Activated CD4-positive, alpha-beta T cell treated with anti-CD3 and anti-CD28 coated beads, Interleukin-2, amount 10 ng/mL, durations not matched to agents 24 days and 14 days (primary cell): ENCODE data around the gene PLCH1. TPM values are rescaled to one million over a fixed set of nuclear protein-coding genes. Genes with fewer than 3 reads are reported as not detected.

ENCODE experiments used
- DNase-seq: peaks from one replicate; pipeline ENCODE4 v3.0.0; 2022
- H3K27ac Mint-ChIP-seq: one replicate; pipeline ENCODE4 v1.8.0; 2022; ENCODE audit warnings: mild to moderate bottlenecking, mixed read lengths
- H3K27me3 Mint-ChIP-seq: one replicate; pipeline ENCODE4 v1.8.0; 2022; ENCODE audit warnings: mixed read lengths
- H3K36me3 Mint-ChIP-seq: one replicate; pipeline ENCODE4 v1.8.0; 2022; ENCODE audit warnings: low read depth, mild to moderate bottlenecking, mixed read lengths
- H3K4me1 Mint-ChIP-seq: one replicate; pipeline ENCODE4 v1.8.0; 2021; ENCODE audit warnings: mixed read lengths
- H3K4me3 Mint-ChIP-seq: one replicate; pipeline ENCODE4 v1.8.0; 2022; ENCODE audit warnings: mild to moderate bottlenecking, moderate library complexity, mixed read lengths
- H3K9me3 Mint-ChIP-seq: one replicate; pipeline ENCODE4 v1.8.0; 2021; ENCODE audit warnings: mixed read lengths
- intact Hi-C: fragments of 100-400 bp; cut with micrococcal nuclease; formaldehyde crosslinking; loops from one replicate; pipeline ENCODE4 v1.15.1; 2023
- total RNA-seq: library from RNA; stranded (reverse); gene quantifications from 2 replicates; pipeline ENCODE4 v1.2.3, GENCODE V29; 2022

The PLCH1 gene
- total RNA-seq, 1 donor from 2014 or later, result not detected

- no peaks in the 10 kb centered on the region for H3K4me1 Mint-ChIP-seq
- no peaks in the 10 kb centered on the region for H3K36me3 Mint-ChIP-seq
- peaks cover 4% of the 10 kb centered on the region for H3K9me3 Mint-ChIP-seq
- DNase-seq, result peak; percentile 8
- H3K4me3 Mint-ChIP-seq, result no peak overlapping the region
- intact Hi-C loops, result no loop called here
- no peak overlapping the region for H3K27ac Mint-ChIP-seq
- H3K27me3 Mint-ChIP-seq, result peaks cover 2% of the 10 kb centered on the region
Measured at GRCh38 chr3:155368786-155369185, 376.1 kb downstream of the PLCH1 start.

DNA sequence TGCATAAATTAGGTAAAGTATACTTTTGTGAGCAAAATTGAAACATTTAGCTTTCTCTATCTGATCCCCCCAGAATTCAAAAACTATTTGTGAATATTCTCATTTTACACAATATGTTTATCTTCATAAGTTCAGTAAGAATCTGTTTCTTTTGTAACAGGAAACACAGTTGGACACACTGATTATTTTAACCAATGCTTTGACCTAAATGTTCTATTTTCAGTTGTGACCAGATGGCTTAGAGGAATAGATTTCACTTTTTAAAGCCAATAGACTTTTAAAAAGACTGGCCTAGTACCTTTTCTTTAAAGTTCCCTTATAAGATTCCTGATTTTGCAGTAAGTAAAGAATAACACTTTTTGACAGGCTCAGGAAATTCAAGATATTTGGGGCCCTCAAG lies 377.4 kb downstream of the PLCH1 start:
- no peaks in the 10 kb centered on the region for H3K36me3 Mint-ChIP-seq
- no peak overlapping the region for H3K4me3 Mint-ChIP-seq
- intact Hi-C loops, result no loop called here
- DNase-seq, result no peak
- peaks cover 2% of the 10 kb centered on the region for H3K27me3 Mint-ChIP-seq
- no peak overlapping the region for H3K27ac Mint-ChIP-seq
- no peaks in the 10 kb centered on the region for H3K4me1 Mint-ChIP-seq
- peaks cover 4% of the 10 kb centered on the region for H3K9me3 Mint-ChIP-seq

GRCh38 chr3:155365178-155365783 lies 379.6 kb downstream of the PLCH1 start:
- Mint-ChIP-seq H3K27me3 (peaks cover 2% of the 10 kb centered on the region), H3K4me1 (no peaks in the 10 kb centered on the region), H3K9me3 (peaks cover 4% of the 10 kb centered on the region), H3K4me3 (no peak overlapping the region), H3K27ac (no peak overlapping the region), H3K36me3 (no peaks in the 10 kb centered on the region)
- DNase-seq, result no peak
- intact Hi-C loops, result no loop called here

DNA sequence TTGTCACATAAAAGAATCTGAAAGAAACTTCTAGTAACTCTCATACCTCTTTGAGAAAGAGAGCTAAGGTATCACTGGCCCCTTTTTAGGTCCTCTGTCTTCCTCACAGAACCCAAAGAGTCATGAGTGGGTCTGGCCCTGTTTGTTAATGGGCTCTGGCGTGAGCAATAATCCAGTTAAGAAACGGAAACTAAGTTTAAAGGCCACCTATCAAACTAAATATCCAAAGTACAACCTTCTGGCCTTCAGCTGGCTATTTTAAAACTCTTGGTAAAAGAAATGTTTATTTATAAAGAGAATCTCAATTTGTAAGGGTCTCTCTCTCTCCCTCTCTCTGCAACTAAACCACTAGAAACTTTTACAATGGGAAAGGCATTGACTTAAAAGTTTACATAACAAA lies 380.4 kb downstream of the PLCH1 start:
- no peak overlapping the region for H3K27ac Mint-ChIP-seq

GRCh38 chr3:155363690-155364070 lies 381.2 kb downstream of the PLCH1 start:
- Mint-ChIP-seq H3K4me3 (no peak overlapping the region), H3K9me3 (peaks cover 4% of the 10 kb centered on the region), H3K36me3 (no peaks in the 10 kb centered on the region), H3K27me3 (peaks cover 2% of the 10 kb centered on the region), H3K4me1 (no peaks in the 10 kb centered on the region), H3K27ac (no peak overlapping the region)
- DNase-seq, result no peak
- intact Hi-C loops, result no loop called here

More for the DNA sequence above, 380.4 kb downstream of the PLCH1 start:
- H3K4me3 Mint-ChIP-seq, result no peak overlapping the region
- H3K27me3 Mint-ChIP-seq, result peaks cover 2% of the 10 kb centered on the region
- no peaks in the 10 kb centered on the region for H3K4me1 Mint-ChIP-seq
- H3K9me3 Mint-ChIP-seq, result peaks cover 4% of the 10 kb centered on the region
- H3K36me3 Mint-ChIP-seq, result no peaks in the 10 kb centered on the region
- intact Hi-C loops, result no loop called here
- no peak for DNase-seq

DNA sequence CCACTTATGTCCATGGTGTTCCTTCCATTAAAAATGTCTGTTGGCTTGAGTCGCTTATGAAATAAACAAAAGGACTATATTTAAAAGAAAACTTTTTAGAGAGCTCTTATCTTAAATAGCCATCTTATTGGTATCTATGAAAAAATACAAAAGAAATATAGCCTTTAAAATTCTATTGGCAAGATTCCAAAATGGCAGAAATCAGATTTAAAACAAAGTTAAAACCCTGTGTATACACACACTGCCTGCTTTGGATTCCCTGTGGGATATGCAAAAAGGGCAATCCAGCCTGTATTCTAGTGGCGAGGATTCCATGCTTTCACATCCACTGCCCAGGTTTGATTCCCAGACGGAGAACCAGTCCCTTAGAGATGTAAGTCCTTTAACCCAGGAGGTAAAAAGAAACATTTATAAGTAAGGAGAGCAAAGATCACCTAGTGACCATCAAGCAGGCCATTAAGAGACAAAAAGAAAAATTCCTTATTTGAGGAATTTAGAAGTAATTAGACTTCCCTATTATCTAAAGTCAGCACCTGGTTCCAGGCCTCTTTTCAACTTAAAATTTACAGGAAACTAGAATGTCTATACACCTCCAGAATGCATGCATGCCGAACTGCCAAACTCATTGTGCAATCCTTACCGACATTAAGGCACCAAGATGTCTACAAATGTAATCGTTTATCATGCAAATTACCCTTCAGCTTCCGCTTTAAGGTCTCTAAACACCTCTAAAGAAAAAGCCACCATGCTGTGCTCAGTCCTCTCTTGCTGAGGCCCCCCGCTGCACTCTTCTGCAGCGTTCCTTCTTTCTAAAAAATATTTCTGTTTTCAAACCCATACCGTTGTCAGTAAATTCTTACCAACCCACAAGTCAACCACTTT lies 381.8 kb downstream of the PLCH1 start:
- H3K27me3 Mint-ChIP-seq, result no peaks in the 10 kb centered on the region
- no peak for DNase-seq
- no peaks in the 10 kb centered on the region for H3K4me1 Mint-ChIP-seq
- intact Hi-C loops, result no loop called here
- H3K27ac Mint-ChIP-seq, result no peak overlapping the region
- no peak overlapping the region for H3K4me3 Mint-ChIP-seq
- H3K36me3 Mint-ChIP-seq, result no peaks in the 10 kb centered on the region
- H3K9me3 Mint-ChIP-seq, result peaks cover 4% of the 10 kb centered on the region

DNA sequence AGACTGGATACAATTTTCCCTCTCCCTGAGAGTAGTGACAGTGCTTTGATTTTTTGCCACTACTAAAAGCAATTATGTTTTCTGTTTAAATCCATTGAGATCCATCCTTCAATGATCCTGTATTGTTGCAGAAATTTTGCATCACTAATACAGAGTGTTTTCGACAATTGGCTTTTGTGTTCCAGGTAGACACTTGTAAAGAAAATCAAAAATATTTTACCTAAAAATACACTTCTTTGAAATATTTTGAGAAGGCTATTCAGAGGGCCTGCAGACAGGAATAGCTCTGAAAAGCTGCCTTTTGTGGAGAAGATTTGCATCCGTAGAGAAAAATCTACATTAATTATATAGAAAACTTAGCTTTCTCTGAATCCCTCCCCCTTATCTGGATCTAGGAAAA lies 384.6 kb downstream of the PLCH1 start:
- H3K4me1 Mint-ChIP-seq, result no peaks in the 10 kb centered on the region
- peaks cover 4% of the 10 kb centered on the region for H3K9me3 Mint-ChIP-seq
- H3K27me3 Mint-ChIP-seq, result peaks cover 2% of the 10 kb centered on the region
- no peaks in the 10 kb centered on the region for H3K36me3 Mint-ChIP-seq
- no peak for DNase-seq
- intact Hi-C loops, result no loop called here
- H3K4me3 Mint-ChIP-seq, result no peak overlapping the region
- no peak overlapping the region for H3K27ac Mint-ChIP-seq

- Mint-ChIP-seq H3K36me3 (no peaks in the 10 kb centered on the region), H3K4me3 (no peak overlapping the region), H3K4me1 (no peaks in the 10 kb centered on the region), H3K27me3 (peaks cover 2% of the 10 kb centered on the region), H3K27ac (no peak overlapping the region), H3K9me3 (no peaks in the 10 kb centered on the region)
- DNase-seq, result no peak
- intact Hi-C loops, result no loop called here
Measured at GRCh38 chr3:155356594-155357370, 388.1 kb downstream of the PLCH1 start.

- intact Hi-C loops, result no loop called here
- Mint-ChIP-seq H3K9me3 (no peaks in the 10 kb centered on the region), H3K27me3 (peaks cover 2% of the 10 kb centered on the region), H3K27ac (no peak overlapping the region), H3K4me3 (no peak overlapping the region), H3K4me1 (no peaks in the 10 kb centered on the region), H3K36me3 (no peaks in the 10 kb centered on the region)
- DNase-seq, result no peak
Measured at GRCh38 chr3:155354658-155355057, 390.2 kb downstream of the PLCH1 start.

- intact Hi-C loops, result loop anchor here (1.0 kb wide), 1 partner anchor 349 kb away; no protein-coding TSS in a partner anchor
- Mint-ChIP-seq H3K27me3 (peaks cover 2% of the 10 kb centered on the region), H3K36me3 (no peaks in the 10 kb centered on the region)
Measured at GRCh38 chr3:155352900-155353490, 391.9 kb downstream of the PLCH1 start.

DNA sequence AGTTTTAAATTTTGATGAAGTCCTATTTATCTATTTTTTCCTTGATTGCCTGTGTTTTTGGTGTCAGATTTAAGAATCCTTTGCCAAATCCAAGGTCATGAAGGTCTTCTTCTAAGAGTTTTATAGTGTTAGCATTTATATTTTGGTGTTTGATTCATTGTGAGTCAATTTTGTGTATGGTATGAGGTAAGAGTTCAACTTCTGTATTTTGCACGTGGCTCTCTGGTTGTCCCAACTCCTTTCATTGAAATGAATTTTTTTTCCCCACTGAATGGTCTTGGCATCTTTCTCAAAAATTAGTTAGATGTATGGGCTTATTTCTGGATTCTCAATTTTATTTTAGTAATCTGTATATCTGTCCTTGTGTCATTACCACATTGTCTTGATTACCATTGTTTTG lies 394.3 kb downstream of the PLCH1 start:
- Mint-ChIP-seq H3K4me3 (no peak overlapping the region), H3K27ac (no peak overlapping the region), H3K4me1 (no peaks in the 10 kb centered on the region), H3K9me3 (no peaks in the 10 kb centered on the region), H3K36me3 (no peaks in the 10 kb centered on the region), H3K27me3 (no peaks in the 10 kb centered on the region)
- DNase-seq, result no peak
- intact Hi-C loops, result no loop called here

More at GRCh38 chr3:155352900-155353490, 391.9 kb downstream of the PLCH1 start:
- Mint-ChIP-seq H3K4me1 (no peaks in the 10 kb centered on the region), H3K9me3 (no peaks in the 10 kb centered on the region), H3K4me3 (no peak overlapping the region), H3K27ac (no peak overlapping the region)
- no peak for DNase-seq

DNA sequence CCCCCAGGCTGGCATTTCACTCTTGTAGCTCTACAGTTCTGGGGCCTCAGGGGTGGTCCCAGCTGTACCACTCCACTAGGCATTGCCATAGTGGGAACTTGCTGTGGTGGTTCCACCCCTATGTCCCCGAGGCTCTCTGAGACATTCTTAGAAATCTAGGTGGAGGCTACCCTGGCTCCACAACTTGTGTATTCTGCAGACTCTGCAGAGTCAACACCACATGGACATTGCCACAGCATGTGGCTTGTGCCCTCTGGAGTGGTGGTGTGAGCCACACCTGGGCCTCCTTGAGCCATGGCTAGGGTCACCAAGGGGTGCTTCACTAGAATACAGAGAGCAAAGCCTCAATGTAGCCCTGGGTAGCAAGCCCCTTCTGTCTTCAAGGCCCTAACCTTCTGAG lies 397.0 kb downstream of the PLCH1 start:
- Mint-ChIP-seq H3K27ac (no peak overlapping the region), H3K4me3 (no peak overlapping the region), H3K36me3 (no peaks in the 10 kb centered on the region), H3K4me1 (no peaks in the 10 kb centered on the region), H3K9me3 (no peaks in the 10 kb centered on the region), H3K27me3 (peaks cover 1% of the 10 kb centered on the region)
- intact Hi-C loops, result no loop called here
- no peak for DNase-seq

DNA sequence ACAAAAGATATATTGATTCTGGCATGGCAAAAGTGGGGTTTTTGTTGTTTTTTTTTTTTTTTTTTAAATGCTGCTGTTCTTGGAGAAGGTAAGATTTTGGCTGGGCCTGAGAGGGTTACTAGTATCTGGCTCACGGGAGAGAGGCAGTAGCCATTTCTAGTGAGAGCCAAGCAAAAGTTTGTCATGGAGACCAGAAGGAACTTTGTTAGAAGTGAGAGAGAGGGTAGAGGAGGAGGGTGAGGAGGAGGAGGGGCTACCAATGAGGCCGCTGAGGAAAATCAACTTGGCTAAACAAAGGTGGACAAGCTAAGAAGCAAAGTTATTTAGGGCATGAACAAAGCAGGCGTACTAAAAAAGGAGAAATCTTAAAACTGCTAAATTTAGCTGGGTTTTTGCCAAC lies 402.5 kb downstream of the PLCH1 start:
- no peaks in the 10 kb centered on the region for H3K36me3 Mint-ChIP-seq
- H3K27ac Mint-ChIP-seq, result no peak overlapping the region
- DNase-seq, result peak; percentile 35
- no peaks in the 10 kb centered on the region for H3K9me3 Mint-ChIP-seq
- H3K27me3 Mint-ChIP-seq, result peaks cover 4% of the 10 kb centered on the region
- intact Hi-C loops, result no loop called here
- H3K4me1 Mint-ChIP-seq, result no peaks in the 10 kb centered on the region
- H3K4me3 Mint-ChIP-seq, result no peak overlapping the region

DNA sequence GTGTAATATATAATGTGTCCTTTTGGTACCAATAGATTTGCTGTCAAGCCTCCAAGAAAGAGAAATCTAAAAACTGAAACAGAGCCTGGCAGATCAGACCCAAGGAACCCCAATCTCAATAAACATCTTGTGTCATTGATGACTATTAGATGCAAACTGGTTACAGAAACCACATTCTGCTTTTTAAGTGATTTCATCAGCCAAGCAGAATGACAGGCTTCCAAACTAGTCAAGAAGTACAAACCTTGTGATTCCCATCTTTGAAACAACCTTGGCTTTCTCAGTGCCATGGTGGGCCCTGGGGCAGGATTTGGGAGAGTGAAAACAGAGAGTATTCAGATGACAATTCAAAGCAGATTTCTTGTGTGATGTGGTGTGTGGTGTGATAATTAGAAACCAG lies 405.8 kb downstream of the PLCH1 start:
- Mint-ChIP-seq H3K27me3 (peaks cover 4% of the 10 kb centered on the region), H3K4me1 (peaks cover 9% of the 10 kb centered on the region)

More for the DNA sequence above, 405.8 kb downstream of the PLCH1 start:
- no peaks in the 10 kb centered on the region for H3K36me3 Mint-ChIP-seq
- intact Hi-C loops, result no loop called here
- H3K4me3 Mint-ChIP-seq, result no peak overlapping the region
- H3K9me3 Mint-ChIP-seq, result no peaks in the 10 kb centered on the region
- H3K27ac Mint-ChIP-seq, result no peak overlapping the region
- DNase-seq, result no peak
